Measurements from ENCODE around the gene ETS2.
"Not testable (repeated sequence)": the region's sequence is repeated elsewhere in the genome, so short reads cannot be mapped to it uniquely, and the experiment has no call there.

The ETS2 gene

GRCh38 chr21:38819719-38820159, 14.0 kb downstream of the ETS2 start:
- no peak for DNase-seq

GRCh38 chr21:38820471-38821239, 14.9 kb downstream of the ETS2 start:
- no peak for DNase-seq

DNA sequence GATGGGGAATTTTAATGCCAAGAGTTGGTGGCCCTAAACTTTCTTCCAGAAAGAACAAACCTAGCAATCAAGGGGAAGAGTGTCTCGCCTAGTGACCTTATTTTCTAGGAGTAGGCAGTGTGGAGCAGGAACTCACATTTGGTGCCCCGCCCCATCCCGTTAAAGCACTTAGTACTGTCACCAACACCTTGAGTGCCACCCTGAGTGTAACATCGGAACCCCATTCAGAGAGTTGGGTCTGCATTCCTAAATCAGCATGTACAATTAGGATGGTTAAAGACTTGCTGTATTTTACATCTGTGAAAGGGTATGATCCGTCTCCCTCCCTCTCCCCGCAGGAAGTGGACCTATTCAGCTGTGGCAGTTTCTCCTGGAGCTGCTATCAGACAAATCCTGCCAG, 15.5 kb downstream of the ETS2 start:
- no peak for DNase-seq

DNA sequence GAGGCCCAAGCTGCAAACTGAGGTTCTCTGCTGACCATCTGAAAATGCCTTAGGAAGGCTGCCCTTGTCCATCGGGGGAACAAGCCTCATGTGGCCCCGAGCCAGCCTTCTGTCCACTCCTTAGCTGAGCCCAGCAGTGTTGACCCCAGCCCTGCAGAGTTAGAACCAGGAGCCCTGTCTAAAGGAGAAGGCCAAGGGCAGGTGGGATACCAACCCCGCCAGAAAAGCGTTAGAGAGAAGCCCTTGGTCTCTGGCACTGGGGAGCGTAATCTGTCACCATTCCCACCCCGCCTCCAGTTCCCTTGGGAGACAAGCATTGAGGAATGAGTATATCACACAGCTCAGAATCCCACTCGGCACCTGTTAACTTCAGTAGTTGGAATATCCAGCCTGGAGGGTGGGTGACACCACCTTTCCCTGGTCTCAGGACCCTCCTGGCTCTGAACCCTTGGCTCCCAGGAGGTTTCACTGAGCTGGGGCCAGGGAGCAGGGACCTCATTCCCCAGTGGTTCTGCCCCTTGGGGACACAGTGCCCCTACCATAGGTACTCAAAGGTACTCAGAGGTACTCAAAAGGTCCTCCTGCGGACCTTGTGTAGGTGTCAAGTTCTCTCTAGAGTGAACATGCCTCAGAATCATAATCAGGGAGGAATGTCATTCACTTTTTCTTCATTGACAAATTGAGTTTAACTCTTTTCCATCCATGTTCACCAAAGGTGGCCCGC, 16.4 kb downstream of the ETS2 start:
- DNase-seq: no peak

DNA sequence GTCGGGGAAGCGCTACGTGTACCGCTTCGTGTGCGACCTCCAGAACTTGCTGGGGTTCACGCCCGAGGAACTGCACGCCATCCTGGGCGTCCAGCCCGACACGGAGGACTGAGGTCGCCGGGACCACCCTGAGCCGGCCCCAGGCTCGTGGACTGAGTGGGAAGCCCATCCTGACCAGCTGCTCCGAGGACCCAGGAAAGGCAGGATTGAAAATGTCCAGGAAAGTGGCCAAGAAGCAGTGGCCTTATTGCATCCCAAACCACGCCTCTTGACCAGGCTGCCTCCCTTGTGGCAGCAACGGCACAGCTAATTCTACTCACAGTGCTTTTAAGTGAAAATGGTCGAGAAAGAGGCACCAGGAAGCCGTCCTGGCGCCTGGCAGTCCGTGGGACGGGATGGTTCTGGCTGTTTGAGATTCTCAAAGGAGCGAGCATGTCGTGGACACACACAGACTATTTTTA, 17.1 kb downstream of the ETS2 start:
- DNase-seq: no peak

DNA sequence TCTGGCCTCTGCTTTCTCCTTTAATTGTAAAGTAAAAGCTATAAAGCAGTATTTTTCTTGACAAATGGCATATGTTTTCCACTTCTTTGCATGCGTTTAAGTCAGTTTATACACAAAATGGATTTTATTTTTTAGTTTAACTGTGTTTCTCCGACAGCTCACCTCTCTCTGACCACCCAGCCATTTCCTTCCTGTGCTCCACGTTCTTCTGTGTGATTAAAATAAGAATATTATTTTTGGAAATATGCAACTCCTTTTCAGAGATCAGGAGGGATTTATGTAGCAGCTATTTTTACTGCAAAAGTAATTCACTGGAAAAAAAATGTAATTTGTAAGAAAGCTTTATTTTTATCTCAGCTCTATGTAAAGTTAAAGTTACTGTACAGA, 18.0 kb downstream of the ETS2 start:
- DNase-seq: no peak

GRCh38 chr21:38824124-38824822, 18.5 kb downstream of the ETS2 start:
- no peak for DNase-seq

DNA sequence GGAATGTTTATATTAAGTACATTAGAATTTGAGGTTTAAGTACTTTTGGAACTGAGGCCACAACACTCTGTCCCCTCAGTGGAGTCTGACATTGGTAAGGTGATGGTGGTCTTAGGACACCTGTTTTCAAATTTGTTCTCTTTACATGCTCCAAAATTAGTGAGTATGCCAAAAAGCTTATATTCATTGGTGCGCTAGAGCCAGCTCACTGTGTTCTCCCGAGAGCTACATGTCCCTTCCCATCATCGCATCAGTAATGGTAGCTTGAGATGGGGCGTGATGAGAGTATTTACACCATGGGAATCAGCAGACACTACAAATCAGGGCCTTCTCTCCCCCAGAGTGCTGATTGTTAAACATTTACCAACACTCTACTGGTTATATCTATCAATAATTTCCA, 19.5 kb downstream of the ETS2 start:
- no peak for DNase-seq

GRCh38 chr21:38825921-38826320, 20.2 kb downstream of the ETS2 start:
- no peak for DNase-seq

GRCh38 chr21:38828111-38828510, 22.4 kb downstream of the ETS2 start:
- not testable (repeated sequence) for DNase-seq

GRCh38 chr21:38830671-38831525, 25.2 kb downstream of the ETS2 start:
- no peak for DNase-seq

GRCh38 chr21:38831526-38832467, 26.1 kb downstream of the ETS2 start:
- no peak for DNase-seq

- DNase-seq: no peak
These were observed 26.9 kb downstream of the ETS2 start for GRCh38 chr21:38832664-38833063.

- DNase-seq: no peak
These were observed 27.4 kb downstream of the ETS2 start for GRCh38 chr21:38833117-38833516.

- no peak for DNase-seq
These were observed 29.0 kb downstream of the ETS2 start for GRCh38 chr21:38834725-38835124.

DNA sequence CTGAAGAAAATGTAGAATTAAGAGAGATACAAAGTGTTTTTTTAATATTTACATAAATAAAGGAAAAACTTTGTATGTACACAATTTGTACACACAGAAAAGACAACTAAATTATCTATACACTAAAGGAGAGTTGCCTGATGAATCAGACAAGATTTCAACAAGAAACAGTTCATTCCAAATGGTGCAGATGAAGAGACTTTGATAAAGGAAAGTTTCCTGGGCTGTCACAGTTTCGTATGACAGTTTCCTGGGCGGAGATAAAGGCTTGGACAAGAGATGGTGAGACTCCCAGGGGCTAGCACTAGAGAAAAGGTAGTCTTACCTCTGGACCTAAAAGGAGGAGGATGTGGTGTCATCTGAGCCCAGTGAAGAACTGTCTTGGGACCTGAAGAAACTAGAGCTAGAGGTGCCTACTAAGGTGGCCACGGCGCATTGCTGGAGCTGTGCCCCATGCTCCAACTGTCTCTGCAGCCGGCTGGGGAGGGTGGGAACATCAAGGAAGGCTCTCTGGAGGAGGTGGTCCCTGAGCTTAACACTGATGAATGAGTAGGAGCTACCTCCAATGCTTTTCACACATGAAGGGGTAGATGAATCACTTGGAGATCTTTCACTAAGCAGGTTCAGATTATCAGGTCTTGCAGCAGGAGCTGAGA, 32.2 kb downstream of the ETS2 start:
- no peak for DNase-seq

DNA sequence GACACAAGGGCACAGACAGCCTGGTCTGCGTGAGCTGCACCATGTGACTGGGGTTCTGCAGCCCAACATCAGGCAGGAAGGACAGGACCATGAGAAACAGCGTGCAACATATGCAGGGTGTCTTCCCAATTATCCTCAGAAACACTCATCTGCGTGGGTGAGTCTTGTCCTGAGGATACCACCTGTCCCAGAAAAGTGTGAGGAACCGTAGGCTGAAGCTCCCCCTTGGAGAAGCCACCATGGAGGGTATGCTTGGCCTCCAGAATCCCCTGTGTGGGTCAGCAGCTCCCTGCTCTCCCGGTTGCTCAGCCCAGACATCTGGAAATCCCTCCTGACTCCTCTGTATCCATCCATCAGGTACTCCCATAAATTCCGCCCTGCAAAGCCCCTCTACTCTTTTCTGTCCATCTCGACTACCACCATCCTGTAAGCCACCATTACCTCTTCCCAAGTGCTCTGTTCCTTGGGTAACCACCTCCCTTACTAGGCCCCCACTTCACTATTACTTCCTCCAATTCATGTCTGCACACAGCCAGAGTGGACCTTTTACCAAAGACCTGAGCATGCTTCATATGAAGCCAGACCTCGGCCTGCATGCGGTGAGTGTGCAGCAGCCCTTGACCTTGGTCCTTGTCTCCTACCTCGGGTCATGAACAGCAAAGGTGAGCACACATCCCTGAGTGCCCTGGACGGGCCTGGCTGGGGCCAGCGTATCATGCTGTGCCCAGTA, 33.0 kb downstream of the ETS2 start:
- no peak for DNase-seq

DNA sequence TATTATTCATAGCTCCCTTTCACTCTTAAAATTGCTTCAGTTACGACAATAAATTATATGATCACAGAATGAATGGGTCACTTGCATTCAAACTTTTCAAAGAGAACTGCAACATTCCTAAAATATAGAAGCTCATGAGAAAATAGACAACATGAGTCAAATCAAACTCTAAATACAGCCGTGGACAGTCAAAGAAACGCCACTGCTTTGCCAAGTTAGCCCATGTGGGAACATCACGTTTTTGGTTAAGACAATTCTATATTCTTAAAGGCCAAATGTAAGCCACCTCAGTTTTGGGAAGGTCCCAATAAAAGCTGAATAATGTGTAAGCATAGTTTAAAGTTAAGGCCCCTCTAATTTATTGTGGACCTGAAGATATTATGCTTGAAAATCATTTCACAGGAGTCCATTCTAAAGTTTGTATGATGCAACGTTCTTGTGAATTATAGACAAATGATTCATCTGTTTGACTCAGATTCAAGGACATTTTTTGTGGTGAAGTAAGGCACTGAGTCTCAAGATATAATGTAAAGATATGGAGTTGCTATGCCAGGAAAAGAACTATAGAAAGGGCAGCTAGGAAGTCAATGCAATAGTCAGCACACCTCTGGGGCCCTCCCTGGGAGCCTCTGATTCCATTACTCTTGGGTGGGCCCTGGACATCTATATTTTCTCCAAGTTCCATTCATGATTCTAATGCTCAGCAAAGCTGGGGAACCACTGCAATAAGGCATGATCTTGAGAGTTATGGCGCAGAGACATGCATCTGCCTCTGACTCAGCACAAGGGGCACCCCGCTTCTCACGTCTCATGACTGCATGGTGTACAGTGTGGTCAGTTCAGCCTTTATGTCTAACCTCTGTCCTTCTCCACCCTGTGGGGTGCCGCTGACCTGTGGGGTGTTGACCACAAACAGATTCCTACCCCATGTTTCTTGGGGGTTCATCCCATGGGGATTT, 33.9 kb downstream of the ETS2 start:
- DNase-seq: no peak
